OCI-LY7 (cell line): ENCODE results near the gene GJB6. TPM values are rescaled to one million over a fixed set of nuclear protein-coding genes. Genes with fewer than 3 reads are reported as not detected.

Source experiments
- BruUV-seq: library from RNA; stranded (reverse); fragments of 400-500 nt; replicated peaks from 2 replicates; lab custom pipeline; 2021; lab: Mats Ljungman, UMichigan
- CTCF ChIA-PET: fragments of 300-600 bp; sonication (Branson Sonifier 250); formaldehyde crosslinking; loops from one replicate; lab custom pipeline; 2022; ENCODE audit warnings: antibody characterized with exemption; ENCODE audit not compliant: unreplicated experiment; lab: Charles Lee
- POLR2A ChIA-PET: fragments of 300-600 bp; sonication (Branson Sonifier 250); formaldehyde crosslinking; loops from one replicate; lab custom pipeline; 2022; ENCODE audit warnings: antibody characterized with exemption; lab: Charles Lee
- DNase-seq: peaks from one replicate; pipeline ENCODE4 v3.0.0-alpha.2; 2015; ENCODE audit warnings: low spot score
- H2AFZ ChIP-seq: fragments of 200-600 bp; sonication (generic), shearing (Covaris generic); 2 replicates; pipeline ENCODE4 v1.6.1; 2014; ENCODE audit warnings: mild to moderate bottlenecking, antibody characterized with exemption, low read length, moderate library complexity
- H3K27ac ChIP-seq: fragments of 200-600 bp; sonication (generic); 2 replicates; pipeline ENCODE4 v1.5.1; 2014; ENCODE audit warnings: mixed run types, low read depth, mild to moderate bottlenecking, moderate library complexity, low read length, inconsistent platforms; ENCODE audit not compliant: poor library complexity, severe bottlenecking
- H3K36me3 ChIP-seq: fragments of 200-600 bp; sonication (generic); 2 replicates; pipeline ENCODE4 v1.6.1; 2014; ENCODE audit warnings: mild to moderate bottlenecking, antibody characterized with exemption, low read length, moderate library complexity, mixed read lengths; ENCODE audit not compliant: insufficient read depth
- H3K4me1 ChIP-seq: fragments of 200-600 bp; sonication (generic); 2 replicates; pipeline ENCODE4 v1.5.1; 2014; ENCODE audit warnings: mild to moderate bottlenecking, low read length; ENCODE audit not compliant: insufficient read depth, poor library complexity, severe bottlenecking
- H3K4me2 ChIP-seq: fragments of 200-600 bp; sonication (generic); 2 replicates; pipeline ENCODE4 v1.6.1; 2014; ENCODE audit warnings: mild to moderate bottlenecking, low read length
- H3K4me3 ChIP-seq: fragments of 200-600 bp; sonication (generic); 2 replicates; pipeline ENCODE4 v1.5.1; 2014; ENCODE audit warnings: mild to moderate bottlenecking, low read depth, low read length; ENCODE audit not compliant: poor library complexity, severe bottlenecking
- H3K79me2 ChIP-seq: fragments of 200-600 bp; sonication (generic); 2 replicates; pipeline ENCODE4 v1.6.1; 2016; ENCODE audit warnings: low read depth, mild to moderate bottlenecking, low read length, moderate library complexity, mixed read lengths; ENCODE audit not compliant: insufficient read depth
- H3K9me2 ChIP-seq: fragments of 200-600 bp; sonication (generic); 2 replicates; pipeline ENCODE4 v1.6.1; 2016; ENCODE audit warnings: mild to moderate bottlenecking, low read length, mixed read lengths; ENCODE audit not compliant: insufficient read depth
- H3K9me3 ChIP-seq: fragments of 200-600 bp; sonication (generic); 2 replicates; pipeline ENCODE4 v1.6.1; 2014; ENCODE audit warnings: mild to moderate bottlenecking, mixed run types, low read length, mixed read lengths
- H4K20me1 ChIP-seq: fragments of 200-600 bp; sonication (generic); 2 replicates; pipeline ENCODE4 v1.6.1; 2014; ENCODE audit warnings: mild to moderate bottlenecking, antibody characterized with exemption, low read length, moderate library complexity, mixed read lengths; ENCODE audit not compliant: insufficient read depth
- CTCF ChIP-seq: fragments of 200-600 bp; sonication (generic); conservative IDR thresholded peaks from 2 replicates; pipeline ENCODE4 v1.5.1; 2014; ENCODE audit warnings: mild to moderate bottlenecking, antibody characterized with exemption, low read length, moderate library complexity, mixed read lengths
- EZH2phosphoT487 ChIP-seq: fragments of 200-600 bp; sonication (generic); IDR thresholded peaks from 2 replicates; pipeline ENCODE4 v1.6.1; 2018; ENCODE audit warnings: low read depth, borderline replicate concordance, mild to moderate bottlenecking, mixed run types, antibody characterized with exemption, low read length, moderate library complexity, mixed read lengths
- intact Hi-C: fragments of 100-400 bp; cut with micrococcal nuclease; formaldehyde crosslinking; loops from one replicate; pipeline ENCODE4 v1.10.0; 2022; ENCODE audit not compliant: unreplicated experiment
- total RNA-seq, 2 experiments: library from RNA; depleted of rRNA in 1 of 2; stranded (reverse); fragments of >200 nt in 1 of 2; shearing (Covaris generic) in 1 of 2; gene quantifications; 2 replicates each; pipeline ENCODE4 v1.2.3, GENCODE V29; 2014 to 2022

GJB6 gene
- total RNA-seq, 2 experiments from 2014 or later: not detected

GRCh38 chr13:20195801-20196200 lies 36.3 kb downstream of the GJB6 start:
- intact Hi-C loops: loop anchor here (2.0 to 10.0 kb wide), 2 partner anchors 293 to 729 kb away; no protein-coding TSS in a partner anchor
- Histone ChIP-seq H3K79me2 (no peaks in the 10 kb centered on the region), H3K9me3 (no peaks in the 10 kb centered on the region), H3K27ac (no peak overlapping the region), H4K20me1 (no peaks in the 10 kb centered on the region), H2AFZ (no peak overlapping the region), H3K4me1 (no peaks in the 10 kb centered on the region), H3K4me2 (no peak overlapping the region), H3K9me2 (no peaks in the 10 kb centered on the region), H3K4me3 (no peak overlapping the region), H3K36me3 (no peaks in the 10 kb centered on the region)
- TF ChIP-seq CTCF: no peak
- no peak for TF ChIP-seq EZH2phosphoT487
- CTCF ChIA-PET: no interaction called here
- POLR2A ChIA-PET: interaction anchor here (0.6 to 1.5 kb wide), 3 partner anchors 10 to 767 kb away, joined by 4 to 6 read pairs (median 5); no protein-coding TSS in a partner anchor
- no peak for DNase-seq
- BruUV-seq: no TSS peak

DNA sequence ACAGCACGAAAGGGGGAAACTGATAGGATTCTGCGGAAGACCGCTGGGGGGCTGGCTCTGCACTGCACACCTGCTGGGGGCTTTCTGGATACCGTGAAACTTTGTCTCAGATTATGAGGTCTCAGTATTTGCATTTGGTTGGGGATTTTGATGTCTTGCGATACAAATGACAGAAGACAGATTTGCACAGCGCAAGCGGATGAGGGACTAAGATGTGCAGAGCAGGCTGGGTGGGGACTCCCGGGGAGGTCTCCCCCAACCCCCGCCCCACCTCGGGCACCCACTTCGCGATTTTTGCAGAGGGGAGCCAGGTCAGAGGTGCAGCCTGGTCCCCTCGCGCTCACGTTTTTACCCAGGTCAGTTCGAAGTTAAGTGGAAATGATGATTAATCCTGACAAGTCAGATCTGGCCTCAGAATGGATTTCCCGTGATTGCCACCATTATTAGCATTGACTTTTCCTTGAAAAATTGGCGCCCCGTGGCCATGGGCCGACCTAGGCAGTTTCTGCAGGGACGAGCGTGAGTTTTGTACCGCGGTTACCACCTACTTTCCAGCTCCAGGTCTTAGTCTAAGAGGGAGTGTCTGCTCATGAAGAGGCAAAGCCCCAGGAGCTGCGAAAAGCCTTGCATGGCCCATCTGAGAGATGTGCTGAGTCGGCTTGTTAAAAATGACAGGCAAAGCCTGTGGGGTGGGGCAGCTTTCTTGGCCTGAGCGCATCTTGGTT lies 38.0 kb downstream of the GJB6 start:
- H3K4me1 ChIP-seq: no peaks in the 10 kb centered on the region
- H3K36me3 ChIP-seq: no peaks in the 10 kb centered on the region
- BruUV-seq: no TSS peak
- no peak overlapping the region for H3K4me3 ChIP-seq
- no peaks in the 10 kb centered on the region for H3K9me3 ChIP-seq
- H4K20me1 ChIP-seq: no peaks in the 10 kb centered on the region
- ChIA-PET CTCF (no interaction called here), POLR2A (no interaction called here)
- H3K4me2 ChIP-seq: no peak overlapping the region
- intact Hi-C loops: loop anchor here (10.0 kb wide), 1 partner anchor 731 kb away; no protein-coding TSS in a partner anchor
- H3K79me2 ChIP-seq: no peaks in the 10 kb centered on the region
- H3K9me2 ChIP-seq: no peaks in the 10 kb centered on the region
- no peak overlapping the region for H2AFZ ChIP-seq
- DNase-seq: no peak
- no peak overlapping the region for H3K27ac ChIP-seq
- TF ChIP-seq EZH2phosphoT487 (no peak), CTCF (no peak)
